Superior temporal gyrus (tissue), 1 donor: ENCODE measurements around the gene ABR.
A peak's percentile ranks its signal among the peaks of the same experiment; 100 is the strongest.
"Not testable (repeated sequence)": the region's sequence is repeated elsewhere in the genome, so short reads cannot be mapped to it uniquely, and the experiment has no call there.

Source experiments
- DNase-seq: peaks from one replicate; pipeline ENCODE4 v3.0.0-alpha.2; 2016; ENCODE audit errors: extremely low spot score

The ABR gene

GRCh38 chr17:983921-984320 is 195.9 kb downstream of the ABR start:
- no peak for DNase-seq

DNA sequence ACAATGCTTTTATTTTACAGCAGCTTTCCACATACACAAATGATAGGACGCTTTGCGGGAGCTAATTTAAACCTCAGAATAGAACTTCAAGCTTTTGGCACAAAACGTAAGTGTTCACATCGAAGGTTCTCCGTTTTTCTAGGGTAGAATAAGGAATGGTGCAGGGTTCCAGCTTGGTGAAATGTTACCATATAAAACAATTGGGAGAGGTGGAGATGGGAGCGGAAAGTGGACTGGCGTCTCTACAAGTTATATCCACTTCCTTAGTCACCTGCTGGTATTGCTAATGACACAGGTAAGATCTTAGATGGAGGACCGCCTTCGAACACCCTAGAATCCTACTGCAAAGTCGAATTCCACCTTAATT is 198.5 kb downstream of the ABR start:
- no peak for DNase-seq

DNA sequence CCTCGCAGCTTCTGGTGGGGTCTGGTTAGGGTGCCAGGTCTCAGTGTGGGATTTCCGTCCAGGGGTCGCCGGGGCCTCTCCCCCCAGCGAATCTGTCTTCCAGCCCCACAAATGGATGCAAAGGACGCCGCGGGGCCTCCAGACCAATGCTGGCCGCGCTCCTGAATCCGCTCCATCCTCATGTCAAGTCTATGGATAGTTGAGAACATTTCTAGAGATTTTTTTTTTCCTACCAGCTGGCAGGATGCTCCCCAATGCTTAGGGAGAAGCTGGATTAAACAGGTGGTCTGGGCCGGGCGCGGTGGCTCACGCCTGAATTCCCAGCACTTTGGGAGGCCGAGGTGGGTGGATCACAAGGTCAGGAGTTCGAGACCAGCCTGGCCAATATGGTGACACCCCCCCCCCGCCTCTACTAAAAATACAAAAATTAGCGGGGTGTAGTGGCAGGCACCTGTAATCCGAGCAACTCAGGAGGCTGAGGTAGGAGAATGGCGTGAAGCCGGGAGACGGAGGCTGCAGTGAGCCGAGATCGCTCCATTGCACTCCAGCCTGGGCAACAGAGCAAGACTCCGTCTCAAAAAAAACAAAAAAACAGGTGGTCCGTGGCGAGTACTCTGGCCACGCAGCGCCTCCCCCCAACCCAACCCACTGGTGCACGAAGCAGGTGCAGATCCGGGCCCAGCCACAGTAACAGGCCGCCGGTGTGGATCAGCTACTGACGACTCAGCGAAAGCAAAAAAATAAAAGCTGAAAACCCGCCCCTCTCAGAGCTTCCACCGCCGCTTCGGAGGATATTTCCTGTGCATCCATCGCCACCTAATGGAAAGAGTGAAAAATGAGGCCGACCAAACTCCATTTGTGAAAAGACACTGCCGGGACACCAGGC is 199.1 kb downstream of the ABR start:
- peak; percentile 95 for DNase-seq

DNA sequence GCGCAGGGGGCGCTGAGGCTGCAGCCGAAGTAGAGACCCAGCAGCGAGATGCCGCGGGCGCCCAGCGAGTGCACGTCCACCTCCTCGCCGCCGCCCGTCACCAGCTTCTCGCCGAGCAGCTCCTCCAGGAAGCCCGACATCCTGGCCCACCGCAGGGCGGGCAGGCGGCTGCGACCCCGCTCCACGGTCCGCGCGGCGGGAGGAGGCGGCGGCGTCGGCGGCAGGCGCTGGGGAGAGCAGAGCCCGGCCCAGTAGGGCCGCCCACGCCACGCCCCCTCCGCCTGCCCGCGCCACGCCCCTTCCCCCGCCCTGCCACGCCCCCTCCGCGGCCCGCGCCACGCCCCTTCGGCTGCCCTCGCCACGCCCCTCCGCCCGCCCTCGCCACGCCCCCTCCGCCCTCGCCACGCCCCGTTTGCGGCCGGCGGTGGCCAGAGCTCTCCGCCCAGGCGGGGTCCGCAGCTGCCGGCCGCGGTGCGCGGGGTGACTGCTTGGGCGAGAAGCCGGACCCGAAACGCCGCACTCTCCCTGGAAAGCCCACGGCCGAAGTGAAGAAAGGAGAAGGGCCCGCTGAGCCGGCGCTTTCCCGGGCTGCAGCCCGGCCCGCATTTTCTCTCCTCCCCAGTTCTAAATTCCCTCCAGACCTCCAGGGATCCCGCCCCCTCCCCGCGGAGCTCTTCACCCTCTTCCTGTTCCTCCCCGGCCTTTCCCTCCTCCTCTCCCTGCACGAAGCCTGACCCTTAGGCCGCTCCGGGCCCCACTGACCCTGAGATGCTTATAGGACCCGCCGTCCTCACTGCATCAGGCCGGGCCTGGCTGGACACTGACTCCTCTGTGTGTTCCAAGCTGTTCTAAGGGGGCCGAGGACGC is 200.0 kb downstream of the ABR start, which contains the start of gene NXN:
TSS of gene NXN (minus strand) at position 238 of the 867 bp plus-strand sequence.
- peak; percentile 62 for DNase-seq

GRCh38 chr17:979212-979538 is 200.6 kb downstream of the ABR start:
- DNase-seq: no peak

DNA sequence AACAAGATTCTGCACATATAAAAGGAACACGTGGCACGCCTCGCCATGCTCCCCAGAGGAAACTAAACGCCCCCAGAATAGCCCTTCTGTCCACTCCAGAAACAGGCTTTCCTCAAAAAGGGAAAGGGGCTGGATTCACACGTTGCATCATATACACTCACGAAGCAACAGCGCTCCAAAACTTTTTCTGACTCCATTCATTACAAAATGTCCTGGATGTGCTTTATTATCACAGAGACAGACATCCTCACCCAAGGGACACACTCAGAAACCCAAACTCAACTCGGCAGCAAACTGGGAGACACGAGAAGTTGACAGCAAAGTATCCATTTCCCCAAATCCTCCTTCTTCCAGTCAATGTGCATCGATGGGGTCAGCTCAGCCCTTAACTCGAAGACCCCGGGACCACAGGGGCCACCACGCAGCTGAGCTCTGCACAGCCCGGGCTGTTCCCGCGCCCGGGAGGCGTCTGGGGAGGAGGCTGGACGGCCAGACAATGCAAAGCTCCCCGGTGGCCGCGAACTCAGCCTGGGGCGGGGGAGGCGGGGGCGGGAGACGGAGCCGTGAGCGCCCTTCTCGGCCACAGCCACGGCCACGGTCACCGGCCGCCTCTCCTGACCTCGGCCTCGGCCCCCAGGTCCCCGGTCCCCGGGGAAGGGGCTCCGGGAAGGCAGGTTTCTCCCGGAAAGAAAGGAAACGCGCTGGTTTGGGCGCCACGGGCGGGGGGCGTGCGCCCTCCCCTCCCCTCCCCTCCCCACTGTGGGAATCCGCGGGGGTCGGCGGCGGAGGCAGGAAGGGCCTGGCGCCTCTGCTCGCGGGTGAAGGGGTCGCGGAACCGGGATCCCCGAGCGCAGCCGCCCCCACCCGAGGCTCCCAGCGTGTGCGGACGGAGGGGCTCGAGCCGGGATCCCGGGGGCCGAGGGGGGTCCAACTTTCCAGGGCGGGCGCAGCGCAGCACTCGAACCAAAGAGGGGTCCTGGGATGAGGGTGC is 201.4 kb downstream of the ABR start:
- no peak for DNase-seq

DNA sequence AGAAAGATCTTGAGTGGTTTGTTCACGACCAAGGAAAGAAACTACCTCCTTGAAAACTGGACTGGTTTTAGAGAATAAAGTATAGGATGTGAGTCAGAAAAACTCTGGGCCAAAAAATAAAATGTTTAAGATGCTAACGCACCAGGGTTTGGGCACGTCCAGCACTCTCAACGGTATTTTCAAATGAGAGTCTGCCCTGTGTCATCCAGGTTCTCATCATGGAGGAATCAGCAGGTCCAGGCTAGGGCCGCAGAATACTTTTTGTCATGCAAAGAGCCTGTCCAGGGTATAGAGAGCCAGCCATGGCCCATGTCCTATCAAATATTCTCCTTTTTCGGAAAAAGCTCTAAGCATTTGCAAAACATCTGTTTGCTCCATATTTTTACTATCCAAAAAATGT is 202.6 kb downstream of the ABR start:
- no peak for DNase-seq

GRCh38 chr17:976312-976711 is 203.5 kb downstream of the ABR start:
- DNase-seq: no peak

- peak; percentile 9 for DNase-seq
Observed at GRCh38 chr17:975371-975915, 204.3 kb downstream of the ABR start.

GRCh38 chr17:974778-975177 is 205.0 kb downstream of the ABR start:
- not testable (repeated sequence) for DNase-seq

- DNase-seq: no peak
Observed at GRCh38 chr17:973053-973452, 206.7 kb downstream of the ABR start.

DNA sequence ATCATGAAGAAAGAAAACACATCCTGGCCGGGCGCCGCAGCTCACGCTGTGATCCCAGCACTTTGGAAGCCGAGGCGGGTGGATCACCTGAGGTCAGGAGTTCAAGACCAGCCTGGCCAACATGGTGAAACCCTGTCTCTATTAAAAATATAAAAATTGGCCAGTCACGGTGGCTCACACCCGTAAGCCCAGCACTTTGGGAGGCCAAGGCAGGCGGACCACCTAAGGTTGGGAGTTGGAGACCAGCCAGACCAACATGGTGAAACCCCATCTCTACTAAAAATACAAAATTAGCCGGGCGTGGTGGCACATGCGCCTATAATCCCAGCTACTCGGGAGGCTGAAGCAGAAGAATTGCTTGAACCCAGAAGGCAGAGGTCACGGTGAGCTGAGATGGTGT is 207.9 kb downstream of the ABR start:
- not testable (repeated sequence) for DNase-seq

- no peak for DNase-seq
Observed at GRCh38 chr17:970364-970763, 209.4 kb downstream of the ABR start.

DNA sequence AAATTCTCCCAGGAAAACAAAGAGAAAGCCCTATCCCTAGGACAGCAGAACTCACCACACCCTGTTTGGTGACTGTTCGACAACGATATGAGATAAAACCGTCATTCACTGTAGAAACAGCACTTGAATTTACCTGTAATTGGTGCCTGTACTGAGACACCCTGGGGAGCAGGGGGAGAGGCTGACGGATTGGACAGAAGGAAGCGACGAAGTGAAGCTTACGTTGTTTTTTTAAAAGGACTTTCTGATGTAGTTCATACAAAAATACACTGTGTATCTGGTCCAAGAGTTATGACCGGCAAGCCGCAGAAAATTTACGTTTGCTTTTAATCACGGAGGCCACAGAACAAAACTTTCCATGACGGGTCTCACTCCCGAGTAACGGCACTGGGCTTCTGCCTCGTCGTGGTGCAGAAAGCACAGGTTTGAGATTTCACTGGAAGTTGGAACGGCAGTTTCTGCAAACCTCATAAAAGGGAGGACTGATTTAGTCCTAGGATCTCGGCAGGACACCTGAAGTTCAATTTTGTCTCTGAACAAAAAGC is 209.9 kb downstream of the ABR start:
- DNase-seq: no peak

- DNase-seq: no peak
Observed at GRCh38 chr17:968812-969730, 210.7 kb downstream of the ABR start.

DNA sequence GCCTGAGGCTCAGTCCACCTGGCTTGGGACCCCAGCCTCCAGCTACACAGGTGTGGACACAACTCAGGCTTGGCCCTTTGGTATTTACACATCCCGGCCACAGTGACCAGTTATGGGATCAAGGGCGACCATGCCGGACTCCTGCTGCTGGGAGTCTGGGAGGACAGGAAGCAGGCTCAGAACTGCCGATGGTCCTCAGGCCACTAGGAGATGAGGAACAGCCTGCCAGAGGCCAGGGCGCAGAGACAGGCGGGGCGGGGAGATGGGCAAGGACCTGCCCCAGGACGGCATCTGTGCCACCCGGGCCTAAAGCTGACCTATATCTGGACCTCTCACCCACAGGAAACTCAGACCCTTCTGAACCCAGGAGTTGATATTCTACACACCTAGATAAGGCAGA is 212.7 kb downstream of the ABR start:
- no peak for DNase-seq

DNA sequence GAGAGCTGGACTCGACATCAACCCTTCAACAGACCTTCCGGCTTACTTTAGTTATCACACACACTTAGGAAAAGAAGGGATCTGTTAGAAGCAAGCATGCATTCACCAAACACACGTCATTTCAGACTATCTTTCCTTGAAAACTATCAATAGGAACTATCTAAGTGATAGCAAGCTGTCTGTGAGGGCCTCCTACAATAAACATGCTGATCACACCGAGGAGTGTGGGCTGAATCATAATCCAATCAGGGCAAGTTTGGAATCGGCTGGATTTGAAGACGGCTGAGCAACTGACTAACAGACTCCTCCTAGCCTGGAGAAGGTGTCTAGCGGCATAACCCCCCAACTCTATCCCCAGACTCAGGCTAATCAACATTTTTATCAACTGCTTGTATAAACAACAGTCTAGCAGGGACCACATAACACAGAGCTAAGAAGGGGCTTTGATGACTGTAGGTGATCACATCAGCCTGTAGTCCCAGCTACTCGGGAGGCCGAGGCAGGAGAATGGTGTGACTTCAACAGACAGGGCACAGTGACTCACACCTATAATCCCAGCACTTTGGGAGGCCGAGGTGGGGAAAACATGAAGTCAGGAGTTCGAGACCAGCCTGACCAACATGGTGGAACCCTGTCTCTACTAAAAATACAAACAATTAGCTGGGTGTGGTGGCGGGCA is 214.3 kb downstream of the ABR start:
- DNase-seq: no peak

GRCh38 chr17:964876-965275 is 214.9 kb downstream of the ABR start:
- DNase-seq: no peak

DNA sequence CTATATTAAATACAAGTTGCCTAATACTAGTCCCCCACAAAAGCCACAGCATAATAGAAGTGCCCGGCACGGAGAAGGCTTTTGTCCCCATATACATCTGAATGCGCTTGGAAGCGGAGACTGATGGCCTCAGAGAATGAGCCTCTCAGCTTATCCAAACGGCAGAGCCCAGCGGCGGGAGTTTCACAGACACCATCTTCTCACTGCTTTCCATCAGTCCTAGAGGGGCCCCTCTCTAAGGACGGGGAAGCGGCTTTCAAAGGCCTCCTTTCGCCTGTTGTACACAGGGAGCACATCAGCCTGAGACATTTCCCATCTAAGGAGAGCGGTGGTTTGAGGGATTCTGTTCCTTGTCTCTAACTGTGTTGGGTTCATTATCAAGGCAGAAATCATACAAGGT is 217.1 kb downstream of the ABR start:
- DNase-seq: no peak
